ENCODE results near the gene NADSYN1.

Gene NADSYN1

DNA sequence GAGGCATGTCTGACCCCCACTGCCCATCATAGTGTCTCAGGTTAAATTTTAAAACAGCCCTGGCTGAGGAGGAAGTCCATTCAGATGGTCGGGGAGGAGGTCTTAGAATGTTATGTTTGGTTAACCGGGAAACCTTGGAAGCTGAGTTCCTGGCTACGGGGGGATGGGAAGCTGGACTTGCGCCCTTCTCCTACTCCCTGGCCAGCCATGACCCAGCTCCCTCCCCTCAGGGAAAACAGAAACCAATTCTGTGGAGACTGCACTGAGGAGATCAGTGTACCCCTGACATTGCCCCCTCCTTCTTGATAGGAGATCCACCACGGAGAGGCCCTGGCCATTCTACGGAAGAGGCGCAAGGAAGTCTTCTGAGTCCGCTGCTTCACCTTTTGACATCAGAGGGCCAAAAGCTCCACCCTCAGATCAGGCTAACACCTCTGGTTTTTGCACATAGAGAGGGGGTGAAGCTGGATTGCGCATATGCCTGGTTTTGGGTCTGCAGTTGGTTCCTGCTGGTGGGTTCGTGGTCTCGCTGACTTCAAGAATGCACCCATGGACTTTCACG is 92.5 kb downstream of the NADSYN1 start:
- no peaks in the 10 kb centered on the region for H3F3A ChIP-seq (ENCODE audit: control insufficient read depth, insufficient read depth)
- H4K20me1 ChIP-seq (ENCODE audit: control insufficient read depth, insufficient read depth, low read depth, low read length), result no peaks in the 10 kb centered on the region
- H3K9me3 ChIP-seq (ENCODE audit: control insufficient read depth, insufficient read depth, low read length), result peaks cover 3% of the 10 kb centered on the region
- H3K36me3 ChIP-seq (ENCODE audit: control insufficient read depth, low read length), result no peaks in the 10 kb centered on the region
- H3K27me3 ChIP-seq (ENCODE audit: control insufficient read depth, low read length), result peaks cover 30% of the 10 kb centered on the region
- no peak overlapping the region for H3K4me2 ChIP-seq (ENCODE audit: low read length)
- H3K4me3 ChIP-seq (ENCODE audit: low read length), result no peak overlapping the region
- no peak overlapping the region for H3K27ac ChIP-seq (ENCODE audit: low read depth, low read length)
- H3K9me2 ChIP-seq (replicated peaks; ENCODE audit: control insufficient read depth, low read length), result no peaks in the 10 kb centered on the region
- no peaks in the 10 kb centered on the region for H3K4me1 ChIP-seq (ENCODE audit: control insufficient read depth, low read length)
- H3K79me2 ChIP-seq (ENCODE audit: control insufficient read depth, low read length), result no peaks in the 10 kb centered on the region
- TF ChIP-seq, protein P1, sequence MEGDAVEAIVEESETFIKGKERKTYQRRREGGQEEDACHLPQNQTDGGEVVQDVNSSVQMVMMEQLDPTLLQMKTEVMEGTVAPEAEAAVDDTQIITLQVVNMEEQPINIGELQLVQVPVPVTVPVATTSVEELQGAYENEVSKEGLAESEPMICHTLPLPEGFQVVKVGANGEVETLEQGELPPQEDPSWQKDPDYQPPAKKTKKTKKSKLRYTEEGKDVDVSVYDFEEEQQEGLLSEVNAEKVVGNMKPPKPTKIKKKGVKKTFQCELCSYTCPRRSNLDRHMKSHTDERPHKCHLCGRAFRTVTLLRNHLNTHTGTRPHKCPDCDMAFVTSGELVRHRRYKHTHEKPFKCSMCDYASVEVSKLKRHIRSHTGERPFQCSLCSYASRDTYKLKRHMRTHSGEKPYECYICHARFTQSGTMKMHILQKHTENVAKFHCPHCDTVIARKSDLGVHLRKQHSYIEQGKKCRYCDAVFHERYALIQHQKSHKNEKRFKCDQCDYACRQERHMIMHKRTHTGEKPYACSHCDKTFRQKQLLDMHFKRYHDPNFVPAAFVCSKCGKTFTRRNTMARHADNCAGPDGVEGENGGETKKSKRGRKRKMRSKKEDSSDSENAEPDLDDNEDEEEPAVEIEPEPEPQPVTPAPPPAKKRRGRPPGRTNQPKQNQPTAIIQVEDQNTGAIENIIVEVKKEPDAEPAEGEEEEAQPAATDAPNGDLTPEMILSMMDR (IDR thresholded peaks at IDR 0.05; ENCODE audit: low read depth, low read length, poor library complexity, severe bottlenecking), result no peak
- no peak for TF ChIP-seq EZH2phosphoT487 (IDR thresholded peaks at IDR 0.05; ENCODE audit: borderline replicate concordance, low read length)

DNA sequence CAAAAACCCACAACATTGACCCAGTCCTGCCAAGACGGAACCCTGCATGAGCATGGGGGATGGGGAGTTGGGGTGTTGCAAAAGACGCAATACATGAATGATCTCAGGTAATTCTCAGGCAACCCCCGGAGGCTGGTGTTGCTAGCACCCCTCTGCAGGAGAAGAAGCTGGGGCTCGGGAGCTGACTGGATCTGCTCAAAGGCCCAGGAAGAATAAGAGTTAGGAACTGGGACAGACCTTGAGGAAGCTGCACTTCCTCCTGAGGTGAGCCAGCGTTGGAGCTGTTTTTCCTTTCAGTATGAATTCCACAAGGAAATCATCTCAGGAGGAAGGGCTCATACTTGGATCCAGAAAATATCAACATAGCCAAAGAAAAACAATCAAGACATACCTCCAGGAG is 95.1 kb downstream of the NADSYN1 start, which contains the start of gene KRTAP5-9:
Gene KRTAP5-9 (plus strand): TSS at position 301 of the 400 bp plus-strand sequence. CDS start 238 bp downstream, outside the sequence.
- H3K36me3 ChIP-seq (ENCODE audit: control insufficient read depth, low read length), result no peaks in the 10 kb centered on the region
- H3K79me2 ChIP-seq (ENCODE audit: control insufficient read depth, low read length), result no peaks in the 10 kb centered on the region
- no peak within 1 kb of the TSS for H3K4me2 ChIP-seq (ENCODE audit: low read length)
- H4K20me1 ChIP-seq (ENCODE audit: control insufficient read depth, insufficient read depth, low read depth, low read length), result no peaks in the 10 kb centered on the region
- no peaks in the 10 kb centered on the region for H3K9me2 ChIP-seq (replicated peaks; ENCODE audit: control insufficient read depth, low read length)
- peaks cover 35% of the 10 kb centered on the region for H3K27me3 ChIP-seq (ENCODE audit: control insufficient read depth, low read length)
- no peak within 1 kb of the TSS for H3K4me3 ChIP-seq (ENCODE audit: low read length)
- no peak within 1 kb of the TSS for H3K27ac ChIP-seq (ENCODE audit: low read depth, low read length)
- no peaks in the 10 kb centered on the region for H3F3A ChIP-seq (ENCODE audit: control insufficient read depth, insufficient read depth)
- H3K9me3 ChIP-seq (ENCODE audit: control insufficient read depth, insufficient read depth, low read length), result no peaks in the 10 kb centered on the region; the same call in 1 of the 2 replicates
- H3K4me1 ChIP-seq (ENCODE audit: control insufficient read depth, low read length), result no peaks in the 10 kb centered on the region
- TF ChIP-seq EZH2phosphoT487 (IDR thresholded peaks at IDR 0.05; ENCODE audit: borderline replicate concordance, low read length), result no peak
- TF ChIP-seq, protein P1 (IDR thresholded peaks at IDR 0.05; ENCODE audit: low read depth, low read length, poor library complexity, severe bottlenecking), result no peak

DNA sequence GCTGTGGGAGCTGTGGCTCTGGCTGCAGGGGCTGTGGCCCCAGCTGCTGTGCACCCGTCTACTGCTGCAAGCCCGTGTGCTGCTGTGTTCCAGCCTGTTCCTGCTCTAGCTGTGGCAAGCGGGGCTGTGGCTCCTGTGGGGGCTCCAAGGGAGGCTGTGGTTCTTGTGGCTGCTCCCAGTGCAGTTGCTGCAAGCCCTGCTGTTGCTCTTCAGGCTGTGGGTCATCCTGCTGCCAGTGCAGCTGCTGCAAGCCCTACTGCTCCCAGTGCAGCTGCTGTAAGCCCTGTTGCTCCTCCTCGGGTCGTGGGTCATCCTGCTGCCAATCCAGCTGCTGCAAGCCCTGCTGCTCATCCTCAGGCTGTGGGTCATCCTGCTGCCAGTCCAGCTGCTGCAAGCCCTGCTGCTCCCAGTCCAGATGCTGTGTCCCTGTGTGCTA is 95.7 kb downstream of the NADSYN1 start:
- Histone ChIP-seq H3K27ac (ENCODE audit: low read depth, low read length) (no peak overlapping the region), H3F3A (ENCODE audit: control insufficient read depth, insufficient read depth) (no peaks in the 10 kb centered on the region), H4K20me1 (ENCODE audit: control insufficient read depth, insufficient read depth, low read depth, low read length) (no peaks in the 10 kb centered on the region), H3K9me3 (ENCODE audit: control insufficient read depth, insufficient read depth, low read length) (no peaks in the 10 kb centered on the region; the same call in 1 of the 2 replicates), H3K4me3 (ENCODE audit: low read length) (no peak overlapping the region), H3K27me3 (ENCODE audit: control insufficient read depth, low read length) (peaks cover 29% of the 10 kb centered on the region), H3K4me1 (ENCODE audit: control insufficient read depth, low read length) (no peaks in the 10 kb centered on the region), H3K79me2 (ENCODE audit: control insufficient read depth, low read length) (no peaks in the 10 kb centered on the region), H3K36me3 (ENCODE audit: control insufficient read depth, low read length) (no peaks in the 10 kb centered on the region), H3K4me2 (ENCODE audit: low read length) (no peak overlapping the region), H3K9me2 (replicated peaks; ENCODE audit: control insufficient read depth, low read length) (no peaks in the 10 kb centered on the region)
- no peak for TF ChIP-seq EZH2phosphoT487 (IDR thresholded peaks at IDR 0.05; ENCODE audit: borderline replicate concordance, low read length)
- TF ChIP-seq, protein P1 (IDR thresholded peaks at IDR 0.05; ENCODE audit: low read depth, low read length, poor library complexity, severe bottlenecking), result no peak

All from DOHH2 (cell line).